ENCODE measurements around the gene RAB3IP.
"Not testable (repeated sequence)": the region's sequence is repeated elsewhere in the genome, so short reads cannot be mapped to it uniquely, and the experiment has no call there.

Gene RAB3IP

DNA sequence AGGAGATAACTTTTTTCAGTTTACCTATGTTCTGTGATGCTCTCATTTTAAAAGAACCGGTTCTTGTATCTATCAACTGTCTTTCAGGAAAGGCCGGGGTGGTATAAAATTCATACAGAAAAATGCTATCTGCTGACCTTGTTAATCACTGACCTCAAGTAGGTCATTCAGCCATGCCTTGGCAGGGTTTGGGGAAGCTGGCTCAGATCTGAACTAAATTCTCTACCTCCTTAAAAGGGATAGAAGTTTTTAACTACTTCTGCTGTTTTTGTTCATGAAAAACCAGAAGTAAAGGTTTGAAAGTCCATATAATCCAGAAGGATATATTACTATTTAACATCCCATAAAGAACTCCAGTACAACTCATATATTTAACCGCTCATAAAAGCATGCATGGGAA lies 96.4 kb downstream of the RAB3IP start:
- DNase-seq (ENCODE audit: low read depth in 2 of 2), result no peak

DNA sequence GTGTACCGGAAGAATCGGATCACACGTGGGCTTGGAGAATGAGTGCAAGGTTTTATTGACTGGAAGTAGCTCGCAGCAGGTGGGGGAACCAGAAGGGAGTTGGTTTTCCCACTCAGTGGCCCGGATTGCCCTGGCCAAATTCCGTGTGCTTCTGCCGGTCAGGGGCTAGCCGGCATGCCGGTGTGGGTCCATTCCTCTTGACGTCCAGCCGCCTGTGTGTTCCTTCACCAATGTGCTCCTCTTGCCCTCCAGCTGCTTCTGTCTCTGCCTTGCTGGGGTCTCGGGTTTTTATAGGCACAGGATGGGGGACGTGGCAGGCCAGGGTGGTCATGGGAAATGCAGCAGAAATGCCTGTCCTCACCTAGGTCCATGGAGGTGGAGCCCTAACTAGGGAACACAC lies 97.4 kb downstream of the RAB3IP start:
- no peak for DNase-seq (ENCODE audit: low read depth in 2 of 2)

DNA sequence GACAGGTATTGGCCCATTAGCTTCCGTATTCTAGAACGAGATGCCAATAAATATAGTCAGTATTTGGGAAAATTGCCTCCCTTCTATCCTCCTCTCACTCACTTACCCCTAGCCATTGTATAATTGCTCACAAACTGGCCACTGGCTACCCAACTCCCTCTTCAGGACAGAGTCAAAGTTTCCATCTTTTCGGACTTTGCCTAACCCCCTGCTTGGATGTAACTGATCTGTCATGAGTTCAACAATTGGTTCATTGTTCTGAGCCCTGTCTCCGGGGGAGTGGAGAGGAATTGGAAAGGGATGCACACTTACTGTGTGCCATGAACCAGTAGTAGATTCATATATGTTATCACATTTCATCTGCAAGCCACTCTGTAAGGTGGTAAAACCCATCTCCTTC lies 98.5 kb downstream of the RAB3IP start:
- no peak for DNase-seq (ENCODE audit: low read depth in 2 of 2)

DNA sequence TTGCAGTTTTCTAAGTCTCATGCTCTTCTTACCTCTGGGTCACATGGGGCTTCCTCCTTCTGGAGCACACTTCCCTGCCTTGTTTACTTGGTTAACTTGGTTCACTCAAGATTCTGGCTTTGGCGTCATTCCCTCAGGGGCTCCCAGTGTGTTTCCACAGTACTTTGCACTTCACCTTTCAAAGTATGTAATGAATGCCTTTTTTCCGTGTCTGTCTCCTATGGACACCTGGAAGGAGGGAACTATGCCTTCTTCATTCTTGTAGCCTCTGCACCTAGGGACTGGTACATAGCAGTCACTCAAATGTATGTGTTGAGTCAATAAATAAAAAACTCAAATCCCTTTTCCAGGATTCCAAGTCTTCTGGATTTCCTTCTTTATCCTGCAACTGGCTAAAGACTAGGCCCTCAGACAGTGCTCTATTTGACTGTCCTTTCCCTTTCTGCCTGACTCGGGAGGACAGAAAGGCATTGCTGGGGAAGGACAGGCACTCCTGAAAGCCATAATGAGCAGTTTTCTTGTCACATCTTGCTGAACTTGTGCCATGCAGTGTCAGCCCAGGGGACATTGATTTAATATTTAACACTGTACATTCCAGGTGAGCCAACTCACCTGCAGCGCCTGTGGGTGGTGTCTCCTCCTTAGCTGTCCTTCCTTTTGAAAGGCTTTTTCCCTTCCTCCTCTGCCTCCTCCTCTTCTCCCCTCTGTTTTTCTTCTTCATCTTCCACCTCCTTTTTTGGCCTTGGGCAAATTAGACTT lies 99.2 kb downstream of the RAB3IP start:
- no peak for DNase-seq (ENCODE audit: low read depth in 2 of 2)

DNA sequence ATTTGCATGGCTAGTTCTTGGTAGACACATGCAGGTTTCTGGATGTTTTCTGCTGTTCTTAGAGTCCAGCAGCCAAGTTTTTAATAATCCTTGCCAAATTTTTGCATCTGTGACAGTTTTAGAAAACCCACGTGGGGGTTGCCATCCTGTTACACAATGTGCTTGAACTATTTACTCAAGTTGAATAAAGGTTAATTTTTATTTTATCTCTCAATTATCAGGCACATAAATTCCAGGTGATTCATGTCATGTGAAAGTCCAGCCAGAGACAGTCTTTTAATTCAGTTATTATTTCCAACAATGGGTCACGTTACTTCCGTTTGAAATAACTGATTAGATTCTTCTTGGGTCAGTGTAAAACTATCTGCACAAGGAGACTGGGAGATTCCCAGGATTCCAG lies 102.1 kb downstream of the RAB3IP start:
- DNase-seq (ENCODE audit: low read depth in 2 of 2), result no peak

DNA sequence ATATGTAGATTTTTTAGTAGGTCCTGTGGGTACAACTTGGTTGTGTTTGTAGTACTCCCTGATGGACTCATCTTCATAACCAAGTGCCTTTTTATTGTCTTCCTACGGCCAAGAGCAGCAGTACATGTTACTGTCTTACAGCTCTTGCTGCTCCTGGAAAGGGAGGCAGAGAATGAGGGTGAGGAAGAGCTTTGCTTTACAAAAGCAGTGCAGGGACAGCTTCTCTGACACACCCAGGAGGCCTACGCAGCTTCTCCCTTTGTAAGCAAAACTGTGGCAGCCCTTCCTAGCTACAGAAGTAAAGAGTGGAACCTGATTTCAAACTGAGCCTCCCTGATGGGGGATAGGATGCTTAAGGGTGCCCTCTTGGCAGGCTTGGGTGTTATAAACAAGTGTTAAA lies 104.9 kb downstream of the RAB3IP start:
- no peak for DNase-seq (ENCODE audit: low read depth in 2 of 2)

DNA sequence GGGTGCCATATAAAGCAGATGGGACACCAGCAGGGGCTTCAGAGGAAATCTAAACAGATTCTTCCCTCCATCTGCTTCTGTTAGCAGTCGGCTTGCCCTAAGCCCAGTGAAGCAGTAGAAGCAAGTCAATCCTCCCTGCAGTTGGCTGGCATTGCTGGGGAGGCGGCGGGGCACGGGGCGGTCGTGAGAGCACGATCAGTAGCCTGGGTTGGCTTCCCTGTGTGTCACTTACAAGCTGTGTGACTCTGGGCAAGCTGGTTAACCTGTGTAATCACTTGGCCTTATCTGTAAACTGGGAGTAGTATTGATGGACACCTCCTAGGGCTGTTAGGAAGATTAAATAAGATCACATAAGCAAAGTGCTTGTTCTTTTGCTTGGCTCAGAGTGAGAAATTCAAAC lies 105.8 kb downstream of the RAB3IP start:
- DNase-seq (ENCODE audit: low read depth in 2 of 2), result no peak

DNA sequence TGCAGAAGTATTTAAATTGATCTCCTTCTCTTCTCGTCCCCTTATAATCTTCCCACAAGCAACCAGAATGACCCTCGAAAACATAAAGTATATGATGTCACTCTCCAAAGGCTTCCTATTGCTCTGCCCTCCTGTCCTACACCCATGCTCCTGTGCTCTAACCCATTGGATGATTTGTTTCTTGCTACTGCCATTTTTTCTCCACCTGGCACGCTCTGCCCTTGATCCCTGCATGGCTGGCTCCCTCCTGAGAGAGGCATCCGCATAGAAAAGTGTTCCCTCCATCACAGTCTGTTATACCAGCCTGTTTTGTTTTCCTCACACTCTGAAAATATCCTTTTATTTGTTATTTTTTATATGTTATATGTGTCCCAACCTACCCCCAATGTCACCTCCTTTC lies 106.2 kb downstream of the RAB3IP start:
- DNase-seq (ENCODE audit: low read depth in 2 of 2), result no peak

DNA sequence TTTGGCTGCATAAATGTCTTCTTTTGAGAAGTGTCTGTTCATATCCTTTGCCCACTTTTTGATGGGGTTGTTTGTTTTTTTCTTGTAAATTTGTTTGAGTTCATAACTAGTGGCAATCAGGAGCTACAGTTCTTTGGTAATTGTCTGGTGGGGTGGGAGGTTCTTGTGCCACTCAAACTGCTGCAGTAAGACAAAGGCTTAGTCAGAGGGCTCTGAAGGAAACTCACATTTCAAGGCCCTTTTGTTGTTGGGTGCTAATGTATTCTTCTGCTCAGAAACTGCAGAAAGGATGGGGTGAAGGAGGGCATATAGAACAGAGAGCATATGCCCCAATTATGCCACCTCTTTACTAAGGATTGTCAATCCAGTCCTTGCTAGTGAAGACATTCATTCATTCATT lies 108.3 kb downstream of the RAB3IP start:
- no peak for DNase-seq (ENCODE audit: low read depth in 2 of 2)

DNA sequence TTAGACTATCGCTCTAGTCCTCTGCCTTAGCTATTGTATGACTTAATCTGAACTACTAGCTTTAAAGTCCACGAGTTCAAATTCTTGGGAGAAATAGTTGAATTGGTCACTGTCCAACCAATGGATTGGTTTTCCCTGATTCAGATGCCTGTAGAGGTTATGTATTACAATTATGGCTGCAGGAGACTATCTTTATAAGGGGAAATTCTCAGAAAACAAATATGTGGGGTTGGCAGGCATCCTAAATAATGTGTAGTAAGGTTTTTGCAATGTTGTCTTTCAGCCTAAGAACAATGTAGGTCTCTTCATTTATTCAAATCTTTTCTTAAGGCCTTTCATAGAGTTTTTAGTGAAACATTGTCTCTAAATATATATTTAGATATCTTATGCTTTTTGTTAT lies 113.3 kb downstream of the RAB3IP start:
- no peak for DNase-seq (ENCODE audit: low read depth in 2 of 2)

DNA sequence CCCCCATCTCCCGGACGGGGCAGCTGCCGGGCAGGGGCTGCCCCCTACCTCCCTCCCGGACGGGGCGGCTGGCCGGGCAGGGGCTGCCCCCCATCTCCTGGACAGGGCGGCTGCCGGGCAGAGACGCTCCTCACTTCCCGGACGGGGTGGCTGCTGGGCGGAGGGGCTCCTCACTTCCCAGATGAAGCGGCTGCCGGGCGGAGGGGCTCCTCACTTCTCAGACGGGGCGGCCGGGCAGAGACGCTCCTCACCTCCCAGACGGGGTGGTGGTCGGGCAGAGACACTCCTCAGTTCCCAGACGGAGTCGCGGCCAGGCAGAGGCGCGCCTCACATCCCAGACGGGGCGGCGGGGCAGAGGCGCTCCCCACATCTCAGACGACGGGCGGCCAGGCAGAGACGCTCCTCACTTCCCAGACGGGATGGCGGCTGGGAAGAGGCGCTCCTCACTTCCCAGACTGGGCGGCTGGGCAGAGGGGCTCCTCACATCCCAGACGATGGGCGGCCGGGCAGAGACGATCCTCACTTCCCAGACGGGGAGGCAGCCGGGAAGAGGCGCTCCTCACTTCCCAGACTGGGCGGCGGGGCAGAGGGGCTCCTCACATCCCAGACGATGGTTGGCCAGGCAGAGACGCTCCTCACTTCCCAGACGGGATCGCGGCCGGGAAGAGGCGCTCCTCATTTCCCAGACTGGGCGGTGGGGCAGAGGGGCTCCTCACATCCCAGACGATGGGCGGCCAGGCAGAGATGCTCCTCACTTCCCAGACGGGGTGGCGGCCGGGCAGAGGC lies 114.7 kb downstream of the RAB3IP start:
- DNase-seq (ENCODE audit: low read depth in 2 of 2), result not testable (repeated sequence)

DNA sequence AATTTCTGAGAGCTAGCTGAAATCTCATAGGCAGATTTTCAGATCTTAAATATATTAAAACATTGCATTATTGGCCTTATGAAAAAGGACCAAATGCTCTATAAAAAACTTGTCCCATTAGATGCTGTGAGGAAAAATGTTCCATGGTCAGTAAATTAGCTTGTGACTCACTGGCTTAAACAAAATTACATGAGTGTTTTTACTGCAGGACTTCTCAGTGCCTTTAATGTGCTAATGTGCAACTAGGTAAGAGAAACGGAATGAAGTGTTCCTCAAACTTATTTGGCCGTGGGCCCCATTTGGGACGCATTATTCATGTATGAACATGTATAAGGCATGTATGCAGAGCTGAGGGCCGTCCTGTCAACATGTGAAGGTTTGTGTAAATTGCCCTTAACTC lies 128.0 kb downstream of the RAB3IP start:
- no peak for DNase-seq (ENCODE audit: low read depth in 2 of 2)

DNA sequence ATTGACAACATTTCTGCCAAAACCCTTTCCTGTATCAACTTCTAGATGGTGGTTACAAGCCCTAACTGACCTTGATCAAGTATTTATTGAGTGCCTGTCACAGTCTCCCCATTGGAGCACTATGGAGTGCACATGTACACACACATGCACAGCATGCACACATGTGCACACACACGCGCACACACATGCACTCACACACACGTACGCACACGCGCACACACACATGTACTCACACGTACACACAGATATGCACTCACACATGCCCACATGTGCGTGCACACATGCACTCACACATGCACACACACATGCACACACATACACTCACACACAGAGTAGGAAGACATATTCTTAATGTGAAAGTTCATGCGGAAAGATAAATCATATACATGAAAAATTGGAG lies 130.0 kb downstream of the RAB3IP start:
- DNase-seq (ENCODE audit: low read depth in 2 of 2), result no peak

DNA sequence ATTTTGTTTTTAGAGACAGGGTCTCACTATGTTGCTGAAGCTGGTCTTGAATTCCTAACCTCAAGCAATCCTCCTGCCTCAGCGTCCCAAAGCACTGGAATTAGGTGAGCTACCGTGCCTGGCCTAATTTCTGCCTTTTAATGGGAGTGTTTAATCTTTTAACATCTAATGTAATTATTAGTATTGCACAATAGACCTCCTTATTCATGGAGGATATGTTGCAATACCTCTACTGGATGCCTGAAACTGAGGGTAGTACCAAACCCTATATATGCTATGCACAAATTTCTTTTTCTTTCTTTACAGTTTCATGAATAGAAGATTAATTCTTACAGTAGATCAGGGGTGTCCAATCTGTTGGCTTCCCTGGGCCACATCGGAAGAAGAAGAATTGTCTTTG lies 134.1 kb downstream of the RAB3IP start:
- no peak for DNase-seq (ENCODE audit: low read depth in 2 of 2)

All from stimulated activated CD8-positive, alpha-beta memory T cell treated with anti-CD3 and anti-CD28 coated beads, Interleukin-7, amount 100 ng/mL, for 4 hours (primary cell).